HG03460 (cell line): ENCODE data around the gene APOA5.

ENCODE experiments used
- ATAC-seq: cut with Tn5 transposase; IDR thresholded peaks from one replicate; pipeline ENCODE4 v1.9.1; 2021; ENCODE audit not compliant: unreplicated experiment

APOA5 gene

GRCh38 chr11:116828632-116829524 is 37.2 kb upstream of the APOA5 start:
- no peak for ATAC-seq

GRCh38 chr11:116827461-116827860 is 35.8 kb upstream of the APOA5 start:
- no peak for ATAC-seq

- no peak for ATAC-seq
These were observed 35.2 kb upstream of the APOA5 start for GRCh38 chr11:116826751-116827431.

GRCh38 chr11:116825854-116826750 is 34.4 kb upstream of the APOA5 start:
- no peak for ATAC-seq

DNA sequence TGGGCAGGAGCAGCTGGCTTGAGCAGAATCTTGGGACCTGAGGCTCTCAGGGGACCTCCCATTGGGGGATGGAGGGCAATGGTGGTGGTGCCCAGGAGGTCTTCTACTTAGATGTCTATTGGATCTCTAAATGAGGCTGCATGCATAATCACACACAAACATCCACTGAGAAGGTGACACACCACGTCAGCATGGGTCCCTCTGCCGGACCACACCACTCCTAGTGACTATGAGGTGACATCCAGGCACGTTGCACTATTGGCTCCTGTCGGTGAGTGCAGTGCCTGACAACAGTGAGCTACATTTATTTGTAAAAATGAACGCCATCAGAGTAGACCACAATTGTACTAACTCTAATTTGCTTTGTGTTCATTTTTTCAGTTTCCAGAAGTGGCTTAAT is 33.8 kb upstream of the APOA5 start:
- no peak for ATAC-seq

GRCh38 chr11:116823031-116823843 is 31.6 kb upstream of the APOA5 start, which contains the start of gene APOA4:
APOA4 (minus strand) TSS chr11:116823304; CDS start chr11:116823191, 113 bp downstream.
- ATAC-seq = no peak

- ATAC-seq = no peak
These were observed 30.9 kb upstream of the APOA5 start for GRCh38 chr11:116822575-116822974.

- no peak for ATAC-seq
These were observed 29.6 kb upstream of the APOA5 start for GRCh38 chr11:116821050-116821918.

GRCh38 chr11:116819049-116819448 is 27.4 kb upstream of the APOA5 start:
- ATAC-seq = no peak

DNA sequence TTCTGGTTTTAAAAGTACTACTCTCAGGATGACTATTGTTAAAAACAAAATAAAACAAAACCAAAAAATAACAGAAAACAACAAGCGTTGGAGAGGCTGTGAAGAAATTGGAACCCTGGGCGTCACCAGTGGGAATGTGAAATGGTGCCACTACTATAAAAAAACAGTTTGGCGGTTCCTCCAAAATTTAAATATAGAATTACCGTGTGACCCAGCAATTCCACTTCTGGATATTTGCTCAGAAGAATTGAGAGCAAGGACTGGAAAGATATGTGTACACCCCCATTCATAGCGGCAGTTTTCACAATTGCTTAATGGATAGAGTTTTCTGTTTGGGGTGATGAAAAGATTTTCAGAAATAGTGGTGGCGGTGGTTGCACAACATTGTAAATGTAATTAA is 22.8 kb upstream of the APOA5 start:
- no peak for ATAC-seq

- no peak for ATAC-seq
These were observed 22.2 kb upstream of the APOA5 start for GRCh38 chr11:116813781-116814471.

DNA sequence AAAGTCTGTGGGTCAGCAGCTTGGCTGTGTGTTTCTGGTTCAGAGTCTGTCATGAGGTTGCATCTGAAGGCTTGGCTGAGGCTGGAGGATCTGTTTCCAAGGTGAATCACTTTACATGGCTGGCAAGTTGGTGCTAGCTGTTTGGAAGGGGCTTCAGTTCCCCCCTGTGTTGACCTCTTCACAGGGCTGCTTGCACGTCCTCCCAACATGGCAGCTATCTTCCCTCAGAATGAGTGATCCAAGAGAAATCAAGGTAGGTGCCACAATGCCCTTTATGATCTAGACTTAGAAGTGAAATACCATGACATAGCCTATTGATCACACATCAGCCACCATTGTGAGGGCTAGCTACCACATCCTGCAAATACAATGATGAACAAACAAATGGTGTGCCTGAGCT is 21.5 kb upstream of the APOA5 start:
- ATAC-seq = no peak

- ATAC-seq = no peak
These were observed 20.4 kb upstream of the APOA5 start for GRCh38 chr11:116812109-116812508.

DNA sequence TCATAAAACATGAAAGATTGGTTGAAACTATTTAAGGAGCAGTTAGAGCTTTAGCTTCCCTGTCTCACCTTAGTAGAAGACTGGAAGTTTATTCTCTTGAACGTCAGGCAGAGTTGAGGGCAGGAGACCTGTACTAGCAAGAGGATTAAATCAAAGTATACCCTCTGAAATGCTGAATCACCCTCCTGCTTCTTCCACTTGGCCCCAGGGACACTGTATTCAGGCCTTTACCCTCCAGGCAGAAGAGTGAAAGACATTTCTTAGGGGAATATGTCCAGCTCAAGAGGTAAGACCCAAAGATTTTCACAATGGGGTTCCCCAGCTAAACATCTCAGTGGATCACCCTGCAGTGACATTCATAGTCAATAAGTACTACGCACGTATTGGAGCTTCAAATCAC is 19.5 kb upstream of the APOA5 start:
- no peak for ATAC-seq

DNA sequence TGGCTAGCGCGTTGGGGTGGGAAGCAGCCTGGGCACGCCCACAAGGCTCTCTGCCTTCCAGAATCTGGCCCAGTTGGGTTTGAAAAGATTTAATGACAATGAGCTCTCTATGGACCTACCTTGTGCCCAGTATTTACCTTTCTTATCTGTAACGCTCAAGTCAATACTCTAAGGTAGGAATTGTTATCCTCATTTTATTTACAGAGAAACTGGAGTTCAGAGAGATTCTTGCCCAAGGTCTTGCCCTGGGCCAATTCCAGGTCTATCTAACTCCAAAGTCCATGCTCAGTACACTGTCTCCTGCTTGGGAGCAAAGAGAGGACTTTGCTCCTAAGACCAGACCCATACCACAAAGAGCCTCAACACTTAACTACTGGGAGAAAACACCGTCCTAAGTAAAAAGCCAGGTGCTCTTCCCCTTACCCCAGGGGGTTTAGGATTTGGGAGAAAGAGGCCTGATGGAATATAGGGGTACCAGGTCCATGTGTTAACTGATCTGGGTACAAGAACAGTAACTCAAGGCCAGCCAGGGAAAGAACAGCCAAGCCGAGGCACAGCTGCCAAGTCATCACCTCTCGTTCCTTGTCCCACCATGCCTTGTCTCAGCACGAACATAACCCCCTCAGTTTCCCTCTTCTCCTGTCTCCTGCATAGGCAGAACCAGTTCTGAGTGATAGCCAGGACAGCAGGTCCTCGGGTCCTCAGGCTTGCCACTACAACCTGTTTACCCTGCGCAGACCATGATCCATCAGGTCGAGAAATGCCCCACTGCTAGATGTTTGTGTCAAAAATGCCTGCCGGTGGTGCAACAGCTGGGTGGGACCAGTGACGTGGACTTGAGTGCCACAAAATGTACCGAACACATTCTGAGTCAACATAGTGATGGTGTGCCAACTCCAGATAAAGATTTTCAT is 16.8 kb upstream of the APOA5 start:
- ATAC-seq = no peak

DNA sequence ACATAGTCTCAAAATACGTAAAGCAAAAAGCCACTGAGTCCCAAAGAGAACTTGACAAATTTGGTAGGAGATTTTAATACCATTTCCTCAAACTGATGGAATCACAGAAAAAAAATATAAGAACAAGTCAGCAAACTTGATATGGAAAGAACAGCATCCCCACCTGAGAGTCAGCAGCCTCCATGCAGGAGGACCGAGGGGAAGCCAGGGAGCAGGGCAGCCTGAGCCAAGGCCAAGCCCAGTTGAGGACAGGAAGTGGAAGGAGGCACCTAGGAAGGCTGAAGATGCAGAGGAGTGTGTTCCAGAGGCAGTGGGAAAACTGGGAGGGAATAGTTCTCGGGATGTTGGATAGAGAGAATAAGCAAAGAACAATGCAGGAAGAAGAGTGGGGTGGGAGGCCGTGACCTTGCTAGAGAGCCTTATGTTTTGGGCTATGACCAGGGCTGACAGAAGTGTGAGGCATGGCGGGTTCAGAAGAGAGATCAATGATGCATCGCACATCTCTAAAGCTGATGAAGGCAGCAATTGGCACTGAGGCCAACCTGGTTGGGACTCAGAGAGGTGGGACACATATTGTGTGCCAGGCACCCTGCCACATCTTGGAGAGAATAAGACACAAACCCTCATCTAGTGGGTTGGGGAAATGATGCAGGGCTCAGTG is 16.1 kb upstream of the APOA5 start:
- no peak for ATAC-seq

DNA sequence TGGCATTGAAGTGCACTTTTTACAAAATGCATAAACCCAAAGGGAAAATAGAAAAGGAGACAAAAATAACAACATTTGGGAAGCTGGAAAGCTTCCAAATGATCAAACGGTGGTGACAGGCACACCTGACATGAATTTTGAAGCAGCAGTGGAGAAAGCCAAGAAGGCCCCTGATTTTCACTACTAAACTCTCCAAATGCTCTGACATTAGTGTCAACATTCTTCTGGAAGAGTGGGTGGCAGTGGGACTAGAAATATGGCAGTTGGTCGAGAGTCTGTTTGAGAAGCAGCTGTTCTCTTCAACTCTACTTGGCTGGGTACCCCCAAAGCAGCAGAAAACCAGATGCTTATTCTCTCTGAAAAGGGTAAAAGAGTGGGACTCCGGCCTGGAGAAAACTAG is 12.3 kb upstream of the APOA5 start:
- no peak for ATAC-seq
